GM12878 (cell line): ENCODE results near the gene LITAF. TPM values are rescaled to one million over a fixed set of nuclear protein-coding genes. Genes with fewer than 3 reads are reported as not detected.

Experiments
- ATAC-seq: fragments of 200-7000 bp; cut with Tn5 transposase; 3 replicates; pipeline ENCODE4 v1.9.1; 2020; ENCODE audit warnings: mild to moderate bottlenecking, moderate library complexity
- BruUV-seq: library from RNA; stranded (reverse); fragments of 400-500 nt; replicated peaks from 2 replicates; lab custom pipeline; 2021; lab: Mats Ljungman, UMichigan
- CTCF ChIA-PET: fragments of 300-600 bp; sonication (Branson Sonifier 250); formaldehyde crosslinking; extraction: SDS; loops from one replicate; lab custom pipeline; 2021; ENCODE audit warnings: inconsistent platforms; lab: Yijun Ruan, JAX
- POLR2A ChIA-PET: fragments of 350-600 bp; formaldehyde crosslinking; extraction: SDS; loops from one replicate; lab custom pipeline; 2021; ENCODE audit warnings: inconsistent platforms; lab: Charles Lee
- RAD21 ChIA-PET: fragments of 300-600 bp; sonication (Branson Sonifier 250); formaldehyde crosslinking; loops from one replicate; lab custom pipeline; 2023; ENCODE audit warnings: antibody characterized with exemption; ENCODE audit not compliant: unreplicated experiment; lab: Charles Lee
- SMC1A ChIA-PET: fragments of 300-600 bp; sonication (Branson Sonifier 250); formaldehyde crosslinking; loops from one replicate; lab custom pipeline; 2023; ENCODE audit not compliant: unreplicated experiment, uncharacterized antibody; lab: Charles Lee
- DNase-seq: peaks from one replicate; pipeline ENCODE4 v3.0.0-alpha.2; 2011; ENCODE audit warnings: low read depth, low spot score
- FAIRE-seq: peaks from 3 replicates; lab custom pipeline; 2011; peaks lifted over from hg19 to GRCh38; lab: Jason Lieb, UNC
- H2AFZ ChIP-seq: 2 replicates; pipeline ENCODE4 v1.6.0; 2011; ENCODE audit warnings: low read depth, low read length, control low read depth; ENCODE audit not compliant: control insufficient read depth
- H3K27ac ChIP-seq: 2 replicates; pipeline ENCODE4 v1.5.1; 2011; ENCODE audit warnings: control low read depth; ENCODE audit not compliant: control insufficient read depth, insufficient read depth
- H3K27me3 ChIP-seq, 2 experiments: replicated peaks in 1 of 2; 2 replicates each; pipeline versions ENCODE4 v1.6.0 to v1.6.1; 2011; ENCODE audit warnings: low read length in 1 of 2; ENCODE audit not compliant: control insufficient read depth in 2 of 2, insufficient read depth in 2 of 2
- H3K36me3 ChIP-seq, 2 experiments: 2 replicates each; pipeline ENCODE4 v1.5.1; 2011; ENCODE audit warnings: low read length in 1 of 2; ENCODE audit not compliant: control insufficient read depth in 2 of 2, insufficient read depth in 2 of 2
- H3K4me1 ChIP-seq: 2 replicates; pipeline ENCODE4 v1.6.1; 2011; ENCODE audit warnings: mild to moderate bottlenecking, low read length, moderate library complexity, mixed read lengths; ENCODE audit not compliant: control insufficient read depth, insufficient read depth
- H3K4me2 ChIP-seq: 2 replicates; pipeline ENCODE4 v1.6.0; 2011; ENCODE audit warnings: control low read depth; ENCODE audit not compliant: control insufficient read depth, insufficient read depth
- H3K4me3 ChIP-seq: fragments of 200-600 bp; sonication (generic); 2 replicates; pipeline ENCODE4 v1.5.1; 2016
- H3K79me2 ChIP-seq: 2 replicates; pipeline ENCODE4 v1.6.0; 2011; ENCODE audit warnings: low read length; ENCODE audit not compliant: control insufficient read depth, insufficient read depth
- H3K9ac ChIP-seq: 2 replicates; pipeline ENCODE4 v1.8.0; 2011; ENCODE audit warnings: low read length, control low read depth, mixed read lengths; ENCODE audit not compliant: control insufficient read depth, insufficient read depth
- H3K9me3 ChIP-seq: replicated peaks from 3 replicates; pipeline ENCODE4 v1.5.1; 2011; ENCODE audit warnings: mild to moderate bottlenecking, low read length; ENCODE audit not compliant: control insufficient read depth, insufficient read depth
- H4K20me1 ChIP-seq: 2 replicates; pipeline ENCODE4 v1.6.0; 2011; ENCODE audit not compliant: control insufficient read depth, insufficient read depth
- BMI1 ChIP-seq: fragments of 450-650 bp; IDR thresholded peaks from 2 replicates; pipeline ENCODE4 v1.6.1; 2016; ENCODE audit warnings: mild to moderate bottlenecking, moderate library complexity, borderline replicate concordance
- BRCA1 ChIP-seq: IDR thresholded peaks from 2 replicates; pipeline ENCODE4 v1.6.1; 2011; ENCODE audit warnings: low read depth, low read length, improper control_type of control experiment
- CHD2 ChIP-seq: IDR thresholded peaks from 2 replicates; pipeline ENCODE4 v1.6.1; 2011; ENCODE audit warnings: low read depth, low read length, improper control_type of control experiment, borderline replicate concordance
- E4F1 ChIP-seq: fragments of 450-650 bp; IDR thresholded peaks from 2 replicates; pipeline ENCODE4 v1.6.1; 2018; ENCODE audit warnings: borderline replicate concordance, mild to moderate bottlenecking; ENCODE audit not compliant: partially characterized antibody
- EP300 ChIP-seq, 2 experiments: fragments of 150-350 bp in 1 of 2; IDR thresholded peaks; 2 replicates each; pipeline ENCODE4 v1.6.1; 2011 to 2012; ENCODE audit warnings: low read depth in 2 of 2, low read length in 2 of 2, borderline replicate concordance in 1 of 2, improper control_type of control experiment in 1 of 2, inconsistent platforms in 1 of 2; ENCODE audit not compliant: control insufficient read depth in 1 of 2
- JUND ChIP-seq: IDR thresholded peaks from 2 replicates; pipeline ENCODE4 v1.6.1; 2012; ENCODE audit warnings: low read depth, mild to moderate bottlenecking, low read length, improper control_type of control experiment, moderate library complexity
- RELA ChIP-seq: fragments of 450-650 bp; IDR thresholded peaks from 2 replicates; pipeline ENCODE4 v1.8.0; 2014; ENCODE audit warnings: borderline replicate concordance; ENCODE audit not compliant: partially characterized antibody
- RUNX3 ChIP-seq: IDR thresholded peaks from 2 replicates; pipeline ENCODE4 v1.6.1; 2012; ENCODE audit warnings: low read length, inconsistent platforms
- SIN3A ChIP-seq: IDR thresholded peaks from 2 replicates; pipeline ENCODE4 v1.6.1; 2012; ENCODE audit warnings: low read depth, low read length, improper control_type of control experiment
- SKIL ChIP-seq: fragments of 450-650 bp; IDR thresholded peaks from 2 replicates; pipeline ENCODE4 v1.6.1; 2017; ENCODE audit warnings: mild to moderate bottlenecking, low read depth, inconsistent platforms; ENCODE audit not compliant: poor library complexity, severe bottlenecking
- WGBS: methylation state at CpG from one replicate; pipeline ENCODE4 v1.1.6; 2016; ENCODE audit warnings: low lambda C conversion rate; ENCODE audit not compliant: insufficient replicate concordance, insufficient coverage; ENCODE audit errors: missing lambda C conversion rate; 5-methylcytosine and 5-hydroxymethylcytosine counted together
- in situ Hi-C: fragments of 300-500 bp; cut with MboI; formaldehyde crosslinking; loops from 9 replicates; pipeline ENCODE4 v1.14.3; 2018; ENCODE audit warnings: mixed read lengths
- intact Hi-C: fragments of 100-400 bp; cut with micrococcal nuclease; formaldehyde crosslinking; loops from one replicate; pipeline ENCODE4 v1.14.2; 2022; ENCODE audit not compliant: unreplicated experiment
- polyA plus RNA-seq, 11 experiments: library from polyadenylated mRNA; depleted of rRNA in 4 of 11; unstranded in 6 of 11; stranded (reverse) in 5 of 11; fragments of >200 nt; fragmentation: Nextera tagmentation in 4 of 11; fragmentation: Illumina TruSeq in 1 of 11; extraction: Ambion mirVana in 4 of 11; extraction: Trizol in 1 of 11; gene quantifications; 1 replicate in 1 of 11; 2 replicates in 10 of 11; pipeline versions ENCODE4 v1.2.1 to v1.2.3, GENCODE V29; 2011 to 2016; ENCODE audit warnings: inconsistent platforms in 2 of 11, missing spikeins in 2 of 11, low read depth in 1 of 11
- total RNA-seq, 4 experiments: library from RNA; depleted of rRNA in 3 of 4; stranded (reverse); fragments of >200 nt in 3 of 4; fragmentation: Illumina TruSeq in 1 of 4; extraction: Trizol in 1 of 4; gene quantifications; 2 replicates each; pipeline versions ENCODE4 v1.2.1 to v1.2.3, GENCODE V29; 2013 to 2021

Gene LITAF
- total and polyA plus RNA-seq, 10 of the 15 experiments (the other 5 are each of a cell fraction or from before 2014, with no cell fraction given), result 99.2 to 211 (median 147) TPM

GRCh38 chr16:11546608-11547061, 40.1 kb downstream of the LITAF start:
- ATAC-seq, result no peak
- no peaks in the 10 kb centered on the region for H3K27me3 ChIP-seq
- H3K36me3 ChIP-seq, result peaks cover 13 to 32% of the 10 kb centered on the region in 2 experiments
- BruUV-seq, result no TSS peak
- in situ Hi-C loops (loop anchor here (25.0 kb wide), 1 partner anchor 266 kb away; no protein-coding TSS in a partner anchor), intact Hi-C loops (no loop called here)
- ChIA-PET CTCF (interaction anchor here (2.3 kb wide), 1 partner anchor 96 kb away, joined by 5 read pairs; no protein-coding TSS in a partner anchor), SMC1A (interaction anchor here (1.9 kb wide), 1 partner anchor 16 kb away, joined by 6 read pairs; no protein-coding TSS in a partner anchor), POLR2A (interaction anchor here (0.7 to 0.8 kb wide), 2 partner anchors 15 to 38 kb away, joined by 3 to 5 read pairs; no protein-coding TSS in a partner anchor), RAD21 (interaction anchor here (1.0 to 1.4 kb wide), 2 partner anchors 15 to 62 kb away, joined by 3 read pairs; no protein-coding TSS in a partner anchor)
- H2AFZ ChIP-seq, result no peak overlapping the region
- H3K9ac ChIP-seq, result no peak overlapping the region
- no peaks in the 10 kb centered on the region; the same call in 2 of the 3 replicates for H3K9me3 ChIP-seq
- H3K27ac ChIP-seq, result no peak overlapping the region
- no peak for DNase-seq
- no peak for FAIRE-seq
- 82% methylated on average over 5 of the region's 5 CpGs for WGBS
- no peaks in the 10 kb centered on the region for H4K20me1 ChIP-seq
- H3K4me3 ChIP-seq, result no peak overlapping the region
- H3K79me2 ChIP-seq, result no peaks in the 10 kb centered on the region
- no peaks in the 10 kb centered on the region for H3K4me1 ChIP-seq
- no peak overlapping the region for H3K4me2 ChIP-seq
- TF ChIP-seq E4F1, result no peak
- TF ChIP-seq RELA, result no peak
- TF ChIP-seq BMI1, result no peak
- TF ChIP-seq BRCA1, result no peak
- no peak for TF ChIP-seq SKIL
- no peak for TF ChIP-seq JUND
- TF ChIP-seq SIN3A, result no peak
- TF ChIP-seq CHD2, result no peak
- no peak for TF ChIP-seq RUNX3
- TF ChIP-seq EP300 (IDR thresholded peaks at IDR 0.05; ENCODE audit: borderline replicate concordance in 1 of 2, control insufficient read depth in 1 of 2, low read depth in 2 of 2, low read length in 2 of 2), result no peak
- TF ChIP-seq, all 136 proteins: peak for 0
